Muscle of back (tissue), 11 donors: Measurements from ENCODE around the gene PCDHA9. TPM values are rescaled to one million over a fixed set of nuclear protein-coding genes. Genes with fewer than 3 reads are reported as not detected.
"Not testable (repeated sequence)": the region's sequence is repeated elsewhere in the genome, so short reads cannot be mapped to it uniquely, and the experiment has no call there.

Experiments used
- DNase-seq, 3 donors: peaks; one replicate each; pipeline versions ENCODE4 v3.0.0 to v3.0.0-alpha.2; 2013
- polyA plus RNA-seq, 10 donors: library from polyadenylated mRNA; unstranded; fragments of 120-200 nt; gene quantifications; one replicate each; pipeline ENCODE4 v1.2.1, GENCODE V29; 2013; ENCODE audit not compliant: insufficient read length in 10 of 10

Gene PCDHA9
- polyA plus RNA-seq, 10 donors: 0.04 to 0.07 (median 0.06) TPM; not detected in 5

DNA sequence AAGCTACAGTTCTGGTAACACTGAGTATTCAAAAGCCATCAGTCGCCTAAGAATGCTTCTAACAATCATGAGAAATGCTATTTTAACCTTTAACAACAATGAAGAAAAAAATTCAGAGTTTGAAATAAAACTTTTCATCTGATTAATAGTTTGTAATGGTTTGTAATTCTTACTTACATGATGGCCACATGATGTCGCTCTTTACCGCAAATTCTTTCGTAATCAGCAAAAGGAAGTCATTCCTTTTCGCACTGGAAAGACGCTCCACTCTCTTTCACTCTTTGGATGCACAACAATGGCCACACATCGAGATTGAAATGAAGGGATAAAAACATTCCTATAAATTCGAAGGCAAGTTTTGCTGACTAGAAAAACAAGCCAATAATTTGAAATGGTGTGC, 14.2 kb upstream of the PCDHA9 start, which contains the start of gene PCDHA7:
Gene PCDHA7, plus strand, starts transcription at position 277 of the 400 bp plus-strand sequence. Its CDS starts 115 bp downstream, at position 392.
- DNase-seq: peak in 1 of 3 donors; percentile 5

- not testable (repeated sequence) for DNase-seq
These were observed 13.7 kb upstream of the PCDHA9 start for GRCh38 chr5:140834439-140835008.

GRCh38 chr5:140835622-140836510, 12.3 kb upstream of the PCDHA9 start:
- no peak for DNase-seq

DNA sequence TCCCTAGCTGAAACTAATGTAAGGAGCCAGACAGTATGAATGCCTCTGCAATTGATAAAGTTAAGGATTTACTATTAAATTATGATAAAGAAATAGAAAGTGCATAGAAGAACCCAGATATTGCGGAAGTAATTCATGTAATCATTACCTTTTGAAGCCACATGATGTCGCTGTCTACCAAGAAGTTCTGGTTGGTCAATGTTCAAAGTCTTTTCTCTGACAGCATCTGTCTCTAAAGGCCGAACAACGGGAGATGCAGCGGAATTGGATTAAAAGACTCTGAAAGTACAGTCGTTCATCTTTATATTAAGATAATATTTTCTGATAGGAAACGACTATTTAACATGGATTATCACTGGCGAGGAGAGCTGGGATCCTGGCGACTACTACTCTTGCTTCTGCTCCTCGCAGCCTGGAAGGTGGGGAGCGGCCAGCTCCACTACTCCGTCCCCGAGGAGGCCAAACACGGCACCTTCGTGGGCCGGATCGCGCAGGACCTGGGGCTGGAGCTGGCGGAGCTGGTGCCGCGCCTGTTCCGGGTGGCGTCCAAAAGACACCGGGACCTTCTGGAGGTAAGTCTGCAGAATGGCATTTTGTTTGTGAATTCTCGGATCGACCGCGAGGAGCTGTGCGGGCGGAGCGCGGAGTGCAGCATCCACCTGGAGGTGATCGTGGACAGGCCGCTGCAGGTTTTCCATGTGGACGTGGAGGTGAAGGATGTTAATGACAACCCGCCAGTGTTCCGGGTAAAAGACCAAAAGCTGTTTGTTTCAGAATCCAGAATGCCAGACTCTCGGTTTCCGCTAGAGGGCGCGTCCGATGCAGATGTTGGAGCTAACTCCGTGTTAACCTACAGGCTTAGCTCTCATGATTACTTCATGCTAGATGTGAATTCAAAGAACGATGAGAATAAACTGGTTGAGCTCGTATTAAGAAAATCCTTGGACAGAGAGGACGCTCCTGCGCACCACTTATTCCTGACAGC, 6.9 kb upstream of the PCDHA9 start, which contains the start of gene PCDHA8:
Gene PCDHA8, plus strand, starts transcription at position 210 of the 985 bp plus-strand sequence. Its CDS starts 135 bp downstream, at position 345.
- no peak for DNase-seq

- no peak for DNase-seq
These were observed 5.1 kb upstream of the PCDHA9 start for GRCh38 chr5:140842798-140843733.

DNA sequence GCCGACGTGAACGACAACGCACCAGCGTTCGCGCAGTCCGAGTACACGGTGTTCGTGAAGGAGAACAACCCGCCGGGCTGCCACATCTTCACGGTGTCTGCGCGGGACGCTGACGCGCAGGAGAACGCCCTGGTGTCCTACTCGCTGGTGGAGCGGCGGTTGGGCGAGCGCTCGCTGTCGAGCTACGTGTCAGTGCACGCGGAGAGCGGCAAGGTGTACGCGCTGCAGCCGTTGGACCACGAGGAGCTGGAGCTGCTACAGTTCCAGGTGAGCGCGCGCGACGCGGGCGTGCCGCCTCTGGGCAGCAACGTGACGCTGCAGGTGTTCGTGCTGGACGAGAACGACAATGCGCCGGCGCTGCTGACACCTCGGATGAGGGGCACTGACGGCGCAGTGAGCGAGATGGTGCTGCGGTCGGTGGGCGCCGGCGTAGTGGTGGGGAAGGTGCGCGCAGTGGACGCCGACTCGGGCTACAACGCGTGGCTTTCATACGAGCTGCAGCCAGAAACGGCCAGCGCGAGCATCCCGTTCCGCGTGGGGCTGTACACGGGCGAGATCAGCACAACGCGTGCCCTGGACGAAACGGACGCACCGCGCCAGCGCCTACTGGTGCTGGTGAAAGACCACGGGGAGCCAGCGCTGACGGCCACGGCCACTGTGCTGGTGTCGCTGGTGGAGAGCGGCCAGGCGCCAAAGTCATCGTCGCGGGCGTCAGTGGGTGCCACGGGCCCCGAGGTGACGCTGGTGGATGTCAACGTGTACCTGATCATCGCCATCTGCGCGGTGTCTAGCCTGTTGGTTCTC, 1.9 kb downstream of the PCDHA9 start:
- not testable (repeated sequence) for DNase-seq

DNA sequence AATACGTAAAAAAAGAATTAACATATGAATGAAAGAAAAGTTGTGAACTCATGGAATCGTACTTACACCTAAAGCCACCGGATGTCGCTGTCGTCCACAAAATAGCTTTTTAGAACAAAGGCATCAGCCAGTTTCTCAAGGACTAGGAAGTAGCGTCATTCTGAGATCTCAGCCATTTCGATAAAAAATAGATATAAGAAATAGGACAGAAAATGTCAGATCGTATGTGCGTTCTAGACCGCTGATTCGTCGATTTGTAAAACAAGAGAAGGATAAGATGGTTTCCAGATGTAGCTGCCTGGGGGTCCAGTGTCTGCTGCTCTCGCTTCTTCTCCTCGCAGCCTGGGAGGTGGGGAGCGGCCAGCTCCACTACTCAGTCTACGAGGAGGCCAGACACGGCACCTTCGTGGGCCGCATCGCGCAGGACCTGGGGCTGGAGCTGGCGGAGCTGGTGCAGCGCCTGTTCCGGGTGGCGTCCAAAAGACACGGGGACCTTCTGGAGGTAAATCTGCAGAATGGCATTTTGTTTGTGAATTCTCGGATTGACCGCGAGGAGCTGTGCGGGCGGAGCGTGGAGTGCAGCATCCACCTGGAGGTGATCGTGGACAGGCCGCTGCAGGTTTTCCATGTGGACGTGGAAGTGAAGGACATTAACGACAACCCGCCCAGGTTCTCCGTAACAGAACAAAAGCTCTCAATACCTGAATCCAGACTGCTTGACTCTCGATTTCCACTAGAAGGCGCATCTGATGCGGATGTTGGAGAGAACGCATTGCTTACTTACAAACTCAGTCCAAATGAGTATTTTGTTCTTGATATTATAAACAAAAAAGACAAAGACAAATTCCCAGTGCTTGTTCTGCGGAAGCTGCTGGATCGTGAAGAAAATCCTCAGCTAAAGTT, 7.8 kb downstream of the PCDHA9 start, which contains the start of gene PCDHA10:
Gene PCDHA10, plus strand, starts transcription at position 126 of the 903 bp plus-strand sequence. Its CDS starts 152 bp downstream, at position 278.
- no peak for DNase-seq

GRCh38 chr5:140857177-140857986, 9.2 kb downstream of the PCDHA9 start:
- no peak for DNase-seq

GRCh38 chr5:140857987-140858240, 9.7 kb downstream of the PCDHA9 start:
- no peak for DNase-seq

DNA sequence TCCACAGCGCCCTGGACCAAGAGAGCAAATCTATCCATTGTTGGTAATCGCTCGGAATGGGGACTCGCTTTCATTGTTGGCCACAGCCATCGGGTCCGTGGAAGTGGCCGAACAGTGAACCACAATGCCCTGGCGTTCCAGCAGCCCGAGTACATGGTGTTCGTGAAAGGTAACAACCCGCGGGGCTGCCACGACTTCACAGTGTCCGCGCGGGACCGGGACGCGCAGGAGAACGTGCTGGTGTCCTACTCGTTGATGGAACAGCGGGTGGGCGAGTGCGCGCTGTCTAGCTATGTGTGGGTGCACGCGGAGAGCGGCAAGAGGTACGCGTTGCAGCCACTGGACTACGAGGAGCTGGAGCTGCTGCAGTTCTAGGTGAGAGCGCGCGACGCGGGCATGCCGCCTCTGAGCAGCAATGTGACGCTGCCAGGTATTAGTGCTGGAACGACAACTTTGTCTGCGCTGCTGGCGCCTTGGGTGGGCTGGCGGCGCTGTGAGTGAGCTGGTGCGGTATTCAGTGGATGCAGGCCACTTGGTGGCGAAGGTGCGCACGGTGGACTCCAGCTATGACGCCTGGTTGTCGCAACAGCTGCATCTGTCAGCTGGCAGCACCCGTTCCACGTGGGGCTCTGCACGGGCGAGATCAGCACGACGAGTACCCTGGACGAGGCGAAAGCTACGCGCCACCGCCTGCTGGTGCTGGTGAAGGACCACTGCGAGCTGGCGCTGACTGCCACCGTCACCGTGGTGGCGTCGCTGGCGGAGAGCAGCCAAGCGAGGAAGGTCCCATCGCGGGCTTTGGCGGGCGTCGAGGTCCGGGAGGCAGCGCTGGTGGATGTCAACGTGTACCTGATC, 14.5 kb downstream of the PCDHA9 start:
- DNase-seq: no peak

GRCh38 chr5:140868721-140869554, 20.8 kb downstream of the PCDHA9 start, which contains the start of gene PCDHA11:
Gene PCDHA11 (plus strand): TSS chr5:140868957. CDS start chr5:140869104, 147 bp downstream.
- no peak for DNase-seq

- DNase-seq: no peak
These were observed 21.3 kb downstream of the PCDHA9 start for GRCh38 chr5:140869555-140869886.

- DNase-seq: no peak
These were observed 22.3 kb downstream of the PCDHA9 start for GRCh38 chr5:140870221-140871201.
